ENCODE measurements around the gene ENSA.
A peak's percentile ranks its signal among the peaks of the same experiment; 100 is the strongest.

GRCh38 chr1:150613061-150613920 is 16.1 kb downstream of the ENSA start:
- TF ChIP-seq CTCF (IDR thresholded peaks at IDR 0.05) (no peak), POLR2A (IDR thresholded peaks at IDR 0.05) (peak in 1 of 2 donors; percentile 19)

All from adrenal gland (tissue), 5 donors.